ENCODE measurements around the gene RPA1. TPM values are rescaled to one million over a fixed set of nuclear protein-coding genes. Genes with fewer than 3 reads are reported as not detected.

The RPA1 gene
- total and polyA plus RNA-seq, 2 of the 4 experiments (the other 2 are of a cell fraction): 38.4 to 48.2 TPM

- Histone ChIP-seq H2BK5ac (ENCODE audit: low read depth, low read length, poor library complexity, severe bottlenecking) (no peak overlapping the region), H3K9me1 (ENCODE audit: insufficient read depth, low read length) (no peaks in the 10 kb centered on the region), H4K8ac (ENCODE audit: low read depth in 2 of 2, low read length in 2 of 2) (no peak overlapping the region), H3K18ac (ENCODE audit: low read depth, low read length) (no peak overlapping the region), H3K4me3 (ENCODE audit: insufficient read depth, low read depth, low read length) (no peak overlapping the region), H3K4ac (ENCODE audit: low read depth, low read length) (no peak overlapping the region), H2AK5ac (ENCODE audit: low read depth, low read length) (no peak overlapping the region), H2BK15ac (ENCODE audit: low read depth, low read length) (no peak overlapping the region), H3K4me2 (ENCODE audit: low read depth, low read length) (no peak overlapping the region), H3K9me3 (ENCODE audit: control insufficient read depth, insufficient read depth, low read length) (no peaks in the 10 kb centered on the region), H3K27me3 (ENCODE audit: control insufficient read depth, insufficient read depth, low read length) (no peaks in the 10 kb centered on the region), H3K36me3 (ENCODE audit: control insufficient read depth, insufficient read depth, low read length) (peaks cover 12% of the 10 kb centered on the region), H3K23ac (ENCODE audit: low read depth, low read length) (no peak overlapping the region), H2BK20ac (ENCODE audit: low read depth, low read length) (no peak overlapping the region), H4K91ac (ENCODE audit: insufficient read depth, low read depth, low read length) (no peak overlapping the region), H2BK120ac (ENCODE audit: low read depth, low read length) (no peak overlapping the region), H4K20me1 (ENCODE audit: insufficient read depth, low read length) (no peaks in the 10 kb centered on the region), H3K79me1 (ENCODE audit: low read depth in 1 of 2, low read length in 2 of 2) (peaks cover 0 to 11% of the 10 kb centered on the region in 2 experiments; a peak in 2 of 4 replicates), H4K5ac (ENCODE audit: low read depth, low read length) (no peak overlapping the region), H2AK9ac (replicated peaks; ENCODE audit: low read depth, low read length, poor library complexity) (no peak overlapping the region), H3K4me1 (ENCODE audit: control insufficient read depth, insufficient read depth, low read length) (0 out of 2 replicates have a peak, but pooled peaks cover 2% of the 10 kb centered on the region), H2AFZ (replicated peaks; ENCODE audit: low read length, poor library complexity) (no peak overlapping the region), H3K14ac (replicated peaks; ENCODE audit: low read depth, low read length) (no peak overlapping the region), H3K9ac (ENCODE audit: low read depth, low read length) (no peak overlapping the region), H3K27ac (ENCODE audit: insufficient read depth, low read length) (no peak overlapping the region), H3K56ac (ENCODE audit: extremely low read depth, insufficient read depth, low read length) (no peak overlapping the region)
- DNase-seq (peak; percentile 12), ATAC-seq (ENCODE audit: low read depth) (no peak)
- no peak for TF ChIP-seq RFX5 (IDR thresholded peaks at IDR 0.05; ENCODE audit: low read depth, low read length)
- peak; percentile 51; the same call in 1 of the 2 replicates for TF ChIP-seq CEBPB (IDR thresholded peaks at IDR 0.05; ENCODE audit: low read depth, low read length)
- no peak for TF ChIP-seq FOS (IDR thresholded peaks at IDR 0.05; ENCODE audit: low read depth, low read length)
- POLR2A ChIA-PET (ENCODE audit: unreplicated experiment): no interaction called here
- intact Hi-C loops (cut with micrococcal nuclease) (no loop called here), in situ Hi-C loops (cut with MboI; ENCODE audit: low sequenced_read_pairs) (no loop called here), dilution Hi-C loops (cut with HindIII; ENCODE audit: low sequenced_read_pairs, unreplicated experiment) (no loop called here)
- BruUV-seq (replicated peaks): no TSS peak
- CTCF ChIA-PET: no interaction called here
- 65% methylated on average over 3 of the region's 5 CpGs; no CpG with 5 or more reads in 1 of the 2 experiments for WGBS, 2 experiments (ENCODE audit: extremely low coverage in 2 of 2, insufficient read length in 1 of 2)
Observed at GRCh38 chr17:1813088-1813487, 16.7 kb upstream of the RPA1 start.

Data from IMR-90 (cell line).